Measurements from ENCODE around the gene SYT17.

DNA sequence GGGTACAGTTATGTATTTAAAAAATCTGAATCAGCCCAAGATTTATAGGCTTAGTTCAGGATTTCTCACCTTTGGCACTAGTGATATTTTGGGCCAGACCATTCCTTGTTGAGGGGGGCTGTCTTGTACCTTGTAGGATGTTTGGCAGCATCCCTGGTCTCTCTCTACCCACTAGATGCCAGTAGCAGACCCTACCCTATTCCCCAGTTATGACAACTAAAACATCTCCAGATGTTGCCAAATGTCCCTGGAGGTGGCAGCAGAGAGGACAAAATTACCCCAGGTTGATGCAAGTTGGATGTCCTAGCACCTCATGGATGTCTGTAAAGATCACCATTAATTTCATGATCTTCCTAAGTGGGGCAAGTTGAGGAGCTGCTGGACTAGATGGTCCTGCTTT lies 45.8 kb downstream of the SYT17 start:
- TF ChIP-seq EZH2 (IDR thresholded peaks at IDR 0.05; ENCODE audit: insufficient read depth, poor library complexity, severe bottlenecking), result no peak
- no peak for TF ChIP-seq EZH2phosphoT487 (IDR thresholded peaks at IDR 0.05; ENCODE audit: insufficient read depth, low read depth)
